Measurements from ENCODE around the gene PSMA2. TPM values are rescaled to one million over a fixed set of nuclear protein-coding genes. Genes with fewer than 3 reads are reported as not detected.

The PSMA2 gene
- total RNA-seq, 1 experiment from 2014 or later: 152 TPM

DNA sequence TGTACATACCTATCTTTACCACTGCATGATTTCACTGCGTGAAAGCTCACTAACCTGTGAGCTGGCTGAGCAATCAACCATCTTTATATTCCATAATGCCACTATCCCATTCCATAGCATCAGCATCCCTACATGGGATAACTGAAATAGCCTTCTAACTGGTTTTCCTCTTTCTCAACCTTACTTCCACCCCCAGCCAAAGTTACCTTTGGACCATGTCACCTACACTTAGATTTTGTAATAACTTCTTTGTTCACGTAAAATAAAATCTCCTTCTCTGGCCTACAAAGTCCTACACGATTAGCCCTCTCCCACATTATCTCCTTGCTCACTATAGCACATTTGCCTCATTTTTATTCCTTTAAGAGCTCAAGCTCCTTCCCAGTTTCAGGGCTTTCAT lies 2.5 kb downstream of the PSMA2 start (continued):
- TF ChIP-seq, protein P1, sequence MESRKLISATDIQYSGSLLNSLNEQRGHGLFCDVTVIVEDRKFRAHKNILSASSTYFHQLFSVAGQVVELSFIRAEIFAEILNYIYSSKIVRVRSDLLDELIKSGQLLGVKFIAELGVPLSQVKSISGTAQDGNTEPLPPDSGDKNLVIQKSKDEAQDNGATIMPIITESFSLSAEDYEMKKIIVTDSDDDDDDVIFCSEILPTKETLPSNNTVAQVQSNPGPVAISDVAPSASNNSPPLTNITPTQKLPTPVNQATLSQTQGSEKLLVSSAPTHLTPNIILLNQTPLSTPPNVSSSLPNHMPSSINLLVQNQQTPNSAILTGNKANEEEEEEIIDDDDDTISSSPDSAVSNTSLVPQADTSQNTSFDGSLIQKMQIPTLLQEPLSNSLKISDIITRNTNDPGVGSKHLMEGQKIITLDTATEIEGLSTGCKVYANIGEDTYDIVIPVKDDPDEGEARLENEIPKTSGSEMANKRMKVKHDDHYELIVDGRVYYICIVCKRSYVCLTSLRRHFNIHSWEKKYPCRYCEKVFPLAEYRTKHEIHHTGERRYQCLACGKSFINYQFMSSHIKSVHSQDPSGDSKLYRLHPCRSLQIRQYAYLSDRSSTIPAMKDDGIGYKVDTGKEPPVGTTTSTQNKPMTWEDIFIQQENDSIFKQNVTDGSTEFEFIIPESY (IDR thresholded peaks at IDR 0.05; ENCODE audit: extremely low read depth, insufficient replicate concordance, low read length): no peak
- TF ChIP-seq EGR1 (IDR thresholded peaks at IDR 0.05; ENCODE audit: low read depth) (no peak), POLR2AphosphoS5 (IDR thresholded peaks at IDR 0.05; ENCODE audit: low read depth, low read length) (no peak), ELF1 (IDR thresholded peaks at IDR 0.05; ENCODE audit: borderline replicate concordance, low read depth) (no peak)

DNA sequence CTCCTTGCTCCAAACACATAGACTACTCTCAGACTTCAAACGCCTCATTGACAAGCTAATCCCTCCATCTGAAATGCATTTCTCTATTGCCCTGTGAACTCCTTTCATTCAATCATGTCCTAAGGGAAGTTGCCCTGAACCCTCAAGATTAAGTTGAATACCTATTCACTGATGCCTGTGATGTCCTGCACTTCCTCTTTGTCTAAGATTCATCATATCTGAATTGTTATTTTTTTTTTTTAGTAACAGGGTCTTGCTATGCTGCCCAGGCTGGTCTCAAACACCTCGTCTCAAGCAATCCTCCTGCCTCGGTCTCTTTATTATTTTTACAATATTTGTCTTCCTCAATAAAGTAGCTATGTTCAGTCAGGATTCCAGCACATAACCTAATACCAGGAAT lies 3.2 kb downstream of the PSMA2 start:
- H3K27ac ChIP-seq (ENCODE audit: low read depth, low read length): no peak overlapping the region
- ChIA-PET POLR2A (no interaction called here), RAD21 (ENCODE audit: low non-redundant PET in 1 of 2, low total read pairs in 2 of 2, uncharacterized antibody in 2 of 2, unreplicated experiment in 2 of 2) (no interaction called here), CTCF (interaction anchor here (1.0 kb wide), 1 partner anchor 12 kb away, joined by 3 read pairs; no protein-coding TSS in a partner anchor)
- peaks cover 98% of the 10 kb centered on the region for H3K79me2 ChIP-seq (ENCODE audit: insufficient read depth, low read length)
- ATAC-seq (no peak), DNase-seq (ENCODE audit: low read depth, low spot score) (no peak)
- H3K4me1 ChIP-seq (ENCODE audit: control insufficient read depth in 1 of 2, insufficient read depth in 2 of 2, low read length in 2 of 2): peaks cover 5 to 26% of the 10 kb centered on the region in 2 experiments; a peak in 2 of 4 replicates
- peaks cover 23 to 34% of the 10 kb centered on the region in 2 experiments for H3K36me3 ChIP-seq (ENCODE audit: control insufficient read depth in 1 of 2, insufficient read depth in 2 of 2, low read length in 2 of 2)
- no peak for TF ChIP-seq YY1 (IDR thresholded peaks at IDR 0.05; ENCODE audit: extremely low read depth, insufficient replicate concordance, low read depth, low read length)
- no peak for TF ChIP-seq SRF (IDR thresholded peaks at IDR 0.05; ENCODE audit: low read depth)
- no peak for TF ChIP-seq RAD21 (IDR thresholded peaks at IDR 0.05; ENCODE audit: low read depth)
- TF ChIP-seq EZH2phosphoT487 (IDR thresholded peaks at IDR 0.05; ENCODE audit: borderline replicate concordance): no peak
- no peak for TF ChIP-seq EZH2 (IDR thresholded peaks at IDR 0.05)
- TF ChIP-seq POLR2A (IDR thresholded peaks at IDR 0.05; ENCODE audit: borderline replicate concordance, extremely low read depth, insufficient read depth, insufficient read length): no peak
- no peak for TF ChIP-seq CEBPB (IDR thresholded peaks at IDR 0.05; ENCODE audit: low read depth)
- no peak for TF ChIP-seq ZNF274 (IDR thresholded peaks at IDR 0.05; ENCODE audit: low read depth, low read length)
- no peak for TF ChIP-seq JUND (IDR thresholded peaks at IDR 0.05)
- H3K4me2 ChIP-seq (ENCODE audit: low read length): no peak overlapping the region
- no peaks in the 10 kb centered on the region for H3K9me3 ChIP-seq (ENCODE audit: control insufficient read depth in 1 of 2, insufficient read depth in 1 of 2, low read depth in 1 of 2, low read length in 2 of 2)
- H4K20me1 ChIP-seq (ENCODE audit: insufficient read depth): peaks cover 9% of the 10 kb centered on the region; the same call in 1 of the 2 replicates
- no peaks in the 10 kb centered on the region for H3K27me3 ChIP-seq (ENCODE audit: insufficient read depth, low read length)
- H3K9me2 ChIP-seq (ENCODE audit: insufficient read depth): no peaks in the 10 kb centered on the region
- BruUV-seq (replicated peaks): no TSS peak
- H3K4me3 ChIP-seq (replicated peaks in 1 of 2; ENCODE audit: low read depth in 1 of 2, low read length in 2 of 2): no peak overlapping the region
- intact Hi-C loops (cut with micrococcal nuclease): no loop called here
- no peak overlapping the region for H3K9ac ChIP-seq (ENCODE audit: low read length)
- H2AFZ ChIP-seq (ENCODE audit: low read depth, low read length, poor library complexity, severe bottlenecking): no peak overlapping the region
